Kidney glomerular epithelial cell (primary cell): ENCODE results near the gene TMEM17.
A peak's percentile ranks its signal among the peaks of the same experiment; 100 is the strongest.
"Not testable (repeated sequence)": the region's sequence is repeated elsewhere in the genome, so short reads cannot be mapped to it uniquely, and the experiment has no call there.

ENCODE experiments used
- DNase-seq: peaks from one replicate; lab custom pipeline; 2025; lab: John Stamatoyannopoulos, UW

TMEM17 gene, protein sequence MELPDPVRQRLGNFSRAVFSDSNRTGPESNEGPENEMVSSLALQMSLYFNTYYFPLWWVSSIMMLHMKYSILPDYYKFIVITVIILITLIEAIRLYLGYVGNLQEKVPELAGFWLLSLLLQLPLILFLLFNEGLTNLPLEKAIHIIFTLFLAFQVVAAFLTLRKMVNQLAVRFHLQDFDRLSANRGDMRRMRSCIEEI

DNA sequence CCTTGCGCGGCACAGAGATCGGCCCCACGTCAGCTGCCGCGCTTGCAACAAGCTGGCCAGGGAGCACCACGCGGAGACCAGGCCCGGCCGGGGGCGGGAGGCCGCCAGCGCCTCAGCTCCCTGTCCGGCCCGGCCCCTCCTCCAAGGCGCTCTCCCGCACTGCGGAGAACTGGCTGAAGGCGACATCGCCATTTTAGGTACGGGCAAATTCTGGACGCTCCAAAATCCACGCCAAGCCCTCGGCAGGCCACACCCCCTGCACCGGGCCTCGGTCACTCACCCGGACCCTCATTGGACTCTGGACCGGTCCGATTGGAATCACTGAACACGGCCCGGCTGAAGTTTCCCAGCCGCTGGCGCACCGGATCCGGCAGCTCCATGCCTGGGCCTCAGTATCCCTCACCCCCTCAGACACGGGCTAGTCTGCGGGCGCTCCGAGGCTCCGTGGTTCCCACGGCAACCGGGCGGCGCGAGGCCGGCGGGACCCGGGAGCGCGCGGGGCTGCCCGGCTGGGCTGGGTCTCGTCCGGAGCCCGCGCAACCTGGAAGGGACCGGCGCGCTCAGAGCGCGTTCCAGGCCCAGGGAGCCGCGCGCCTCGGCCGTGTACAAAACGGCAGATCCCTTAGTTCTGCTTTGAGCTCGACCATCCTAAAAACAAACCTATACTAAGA lies at the start of gene TMEM17:
TSS of gene TMEM17 (minus strand) at position 446 of the 671 bp plus-strand sequence. CDS start at position 380, 66 bp downstream.
- peak; percentile 79 for DNase-seq

DNA sequence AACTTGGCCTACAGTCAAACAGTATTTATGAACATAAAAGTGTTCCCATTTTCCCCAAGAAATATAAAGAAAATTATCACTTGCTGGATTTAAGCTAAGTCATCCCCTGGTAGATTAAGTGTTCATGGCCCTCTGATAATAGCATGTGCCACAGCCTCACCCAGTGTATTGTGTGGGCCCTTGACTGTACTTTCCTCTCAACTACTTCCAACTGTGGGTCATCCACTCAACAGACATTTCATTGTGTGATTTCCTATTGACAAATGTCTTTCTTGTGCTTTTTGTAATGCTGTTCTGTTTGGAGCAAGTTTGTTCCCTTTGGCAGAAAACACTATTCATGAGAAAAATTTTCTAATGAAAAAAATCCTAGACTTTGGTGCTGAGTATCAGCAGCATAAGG lies 48.4 kb upstream of the TMEM17 start:
- no peak for DNase-seq

DNA sequence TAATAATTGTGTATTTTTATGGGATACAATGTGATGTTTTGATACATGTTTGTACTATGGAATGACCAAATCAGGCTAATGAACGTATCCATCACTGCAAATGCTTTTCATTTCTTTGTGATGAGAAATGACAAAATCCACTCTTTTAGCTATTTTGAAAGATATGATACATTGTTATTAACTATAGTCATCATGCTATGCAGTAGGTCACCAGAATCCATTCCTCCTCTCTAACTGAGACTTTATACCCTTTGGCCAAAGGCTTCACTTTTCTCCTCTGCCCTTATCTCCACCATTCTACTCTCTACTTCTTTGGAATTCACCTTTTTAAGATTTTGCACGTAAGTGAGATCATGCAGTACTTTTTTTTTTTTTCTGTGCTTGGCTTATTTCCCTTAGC lies 44.5 kb upstream of the TMEM17 start:
- DNase-seq: no peak

DNA sequence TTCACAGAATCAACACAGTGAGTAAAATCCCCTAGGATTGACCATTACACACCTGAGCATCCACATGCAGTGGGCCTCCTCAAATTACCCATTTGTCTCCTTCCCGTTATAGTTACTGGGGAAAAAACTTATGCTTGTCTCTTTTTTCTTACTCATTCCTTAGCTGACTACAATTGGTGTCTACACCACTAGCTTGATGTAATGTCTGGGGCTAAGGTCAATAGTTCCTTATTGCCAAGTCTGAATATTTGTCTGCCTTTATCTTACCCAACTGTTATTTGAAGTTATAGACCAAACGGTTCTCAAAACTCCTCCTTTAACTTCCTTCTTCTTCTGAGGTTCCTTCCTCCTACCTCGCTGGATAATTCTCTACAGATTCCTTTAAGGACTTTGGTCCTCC lies 41.9 kb upstream of the TMEM17 start:
- DNase-seq: no peak

DNA sequence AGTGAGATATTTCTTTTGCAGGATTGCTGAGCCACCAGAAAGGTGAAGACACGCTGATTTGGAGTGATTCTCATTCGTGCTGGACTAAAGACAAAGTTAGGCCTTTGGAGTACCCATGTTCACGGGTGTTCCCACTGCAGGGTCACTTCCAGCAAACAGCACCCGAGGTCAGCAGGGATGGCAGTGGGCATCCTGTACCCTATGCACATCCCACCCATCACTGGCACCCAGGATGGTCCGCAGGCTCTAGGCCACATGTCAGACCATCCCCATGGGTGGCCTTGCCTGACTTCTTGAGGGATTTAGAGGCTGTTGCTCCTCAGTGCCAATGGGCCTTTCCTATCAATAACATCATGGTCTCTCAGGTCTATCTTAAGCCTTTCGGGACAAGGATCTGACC lies 39.3 kb upstream of the TMEM17 start:
- no peak for DNase-seq

DNA sequence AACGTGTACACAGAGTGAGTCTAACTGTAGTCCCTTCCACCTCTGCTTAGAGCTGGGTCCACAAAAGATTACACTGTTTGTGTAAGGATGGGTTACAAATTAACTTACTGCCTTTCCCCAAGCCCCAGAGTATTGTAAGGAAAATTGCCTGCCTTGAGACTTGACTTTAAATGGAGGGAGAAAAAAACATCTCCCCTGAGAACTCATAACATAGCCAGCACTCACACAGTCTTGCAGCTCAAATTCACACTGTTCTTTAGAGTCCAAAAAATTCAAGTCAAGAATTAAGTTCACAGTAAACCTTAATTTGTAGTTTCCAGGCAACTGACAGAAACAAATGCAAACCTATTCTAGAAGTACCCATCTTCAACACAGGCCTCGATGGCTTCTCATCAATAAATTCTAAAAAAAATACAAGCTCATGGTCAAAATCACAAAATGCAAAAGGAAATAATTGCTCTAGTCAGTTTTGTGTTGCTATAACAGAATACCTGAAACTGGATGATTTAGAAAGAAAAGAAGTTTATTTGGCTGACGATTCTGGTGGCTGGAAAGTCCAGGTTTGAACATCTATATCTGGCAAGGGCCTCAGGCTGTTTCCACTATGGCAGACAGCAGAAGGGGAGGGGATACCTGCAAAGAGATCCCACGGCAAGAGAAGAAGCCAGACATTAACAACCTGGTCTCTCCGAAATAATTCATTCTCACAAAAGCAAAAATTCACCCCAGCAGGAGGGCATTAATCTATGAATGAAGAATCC lies 34.6 kb upstream of the TMEM17 start:
- DNase-seq: peak; percentile 31

DNA sequence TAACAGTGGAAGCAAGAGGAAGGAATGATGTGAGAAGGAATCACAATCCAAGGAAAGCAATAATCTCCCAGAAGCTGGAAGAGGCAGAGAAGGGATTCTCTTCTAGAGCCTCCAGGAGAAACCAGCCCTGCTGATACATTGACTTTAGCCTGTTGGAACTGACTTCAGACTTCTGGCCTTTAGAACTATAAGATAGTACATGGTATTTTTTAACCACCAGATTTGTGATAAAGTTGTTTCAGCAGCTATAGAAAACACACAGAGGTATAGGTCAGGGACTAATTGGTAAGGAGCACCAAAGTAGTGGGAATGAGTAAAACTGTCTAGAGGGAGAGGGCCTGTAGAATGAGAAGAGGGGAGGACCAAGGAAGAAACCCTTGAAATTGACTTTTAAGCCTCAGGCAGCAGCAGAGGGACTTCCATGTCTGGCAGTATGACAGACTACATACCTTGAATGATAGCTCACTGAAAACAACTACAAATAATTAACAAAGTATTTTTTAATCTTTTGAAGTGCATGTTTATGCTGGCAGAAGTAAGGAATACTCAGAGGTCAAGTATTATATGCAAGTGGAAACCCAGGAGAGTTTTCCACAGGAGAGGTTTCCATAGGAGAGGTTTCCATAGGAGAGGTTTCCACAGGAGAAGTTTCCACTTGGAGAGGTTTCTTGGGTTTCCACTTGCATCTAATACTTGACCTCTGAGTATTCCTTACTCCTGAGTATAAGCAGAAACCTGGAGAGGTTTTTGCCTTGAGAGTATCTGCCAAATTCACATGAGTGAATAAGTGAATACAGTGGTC lies 33.8 kb upstream of the TMEM17 start:
- peak; percentile 31 for DNase-seq

DNA sequence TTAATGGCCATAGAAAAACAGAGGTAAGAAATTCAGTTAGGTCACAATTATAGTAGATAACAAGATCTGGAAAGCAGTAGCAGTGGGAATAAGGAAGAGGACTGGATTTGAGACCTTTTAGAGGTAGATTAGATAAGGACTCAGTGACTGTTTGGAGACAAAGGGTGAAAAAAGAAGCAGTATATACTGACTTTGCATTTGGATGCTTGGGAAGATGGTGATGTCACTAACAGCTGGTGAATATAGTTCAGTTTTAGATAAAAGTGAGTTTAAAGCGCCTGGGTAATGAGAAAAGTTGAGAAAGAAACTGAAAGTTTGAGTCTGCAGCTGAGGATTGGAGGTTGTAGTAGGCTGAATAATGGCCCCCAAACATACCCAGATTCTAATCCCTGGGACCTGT lies 32.8 kb upstream of the TMEM17 start:
- no peak for DNase-seq

DNA sequence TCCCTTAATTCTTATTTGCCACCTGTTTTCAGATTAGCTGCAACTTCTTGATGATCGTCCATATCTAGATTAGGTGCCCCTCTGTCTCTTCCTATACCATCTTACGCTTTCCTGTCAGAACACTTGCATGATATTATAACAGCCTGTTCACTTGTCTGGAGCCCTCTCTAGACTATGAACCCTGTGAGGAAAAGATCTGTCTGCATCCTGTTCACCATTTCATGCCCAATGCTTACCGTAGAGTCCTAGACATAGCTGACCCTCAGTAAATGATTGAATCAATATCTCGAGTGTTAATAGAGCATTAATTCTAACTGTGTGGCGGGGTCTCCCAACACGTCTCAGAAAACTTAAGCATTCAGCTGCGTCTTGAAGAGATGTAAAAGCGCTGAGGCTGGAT lies 31.8 kb upstream of the TMEM17 start:
- DNase-seq: no peak

DNA sequence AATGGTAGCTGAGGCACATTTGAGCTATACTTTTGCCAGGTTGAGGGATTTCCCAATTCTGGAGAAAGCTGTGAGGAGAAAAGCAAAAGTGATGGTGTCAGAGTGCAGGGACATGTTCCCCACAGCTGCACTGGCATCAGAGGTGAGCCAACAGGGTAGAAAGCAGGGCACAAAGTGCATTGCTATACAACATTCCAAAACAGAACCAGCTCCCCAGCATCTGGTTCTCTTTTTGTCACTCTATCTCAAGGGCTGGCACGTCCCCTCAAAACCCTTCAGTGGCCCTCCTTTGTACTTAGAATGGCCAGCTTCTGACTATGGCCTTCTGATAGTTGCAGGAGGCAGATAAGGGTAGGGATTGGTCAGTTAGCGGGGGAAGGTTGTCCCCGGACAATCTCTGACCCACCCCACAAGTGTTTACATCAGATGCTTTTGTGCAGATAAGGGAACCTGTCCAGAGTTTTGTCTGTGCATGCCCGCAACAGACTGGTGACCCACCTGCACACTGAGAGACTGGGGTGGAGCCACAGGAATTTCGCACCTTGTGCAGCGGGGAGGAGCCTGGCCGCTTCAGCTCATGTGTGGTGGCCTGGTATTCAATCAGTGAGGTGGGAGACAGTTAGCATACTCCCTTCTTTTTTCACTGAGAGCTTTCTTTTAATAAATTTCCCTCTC lies 31.0 kb upstream of the TMEM17 start:
- no peak for DNase-seq

DNA sequence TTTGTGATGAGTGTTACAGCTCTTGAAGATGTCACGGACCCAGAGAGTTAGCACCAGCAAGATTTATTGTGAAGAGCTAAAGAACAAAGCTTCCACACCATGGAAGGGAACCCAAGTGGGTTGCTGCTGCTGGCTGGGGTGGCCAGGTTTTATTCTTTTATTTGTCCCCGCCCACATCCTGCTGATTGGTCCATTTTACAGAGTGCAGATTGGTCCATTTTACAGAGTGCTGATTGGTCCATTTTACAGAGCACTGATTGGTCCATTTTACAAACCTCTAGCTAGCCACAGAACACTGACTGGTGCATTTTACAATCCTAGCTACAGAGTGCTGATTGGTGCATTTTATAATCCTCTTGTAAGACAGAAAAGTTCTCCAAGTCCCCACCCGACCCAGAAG lies 29.5 kb upstream of the TMEM17 start:
- not testable (repeated sequence) for DNase-seq

DNA sequence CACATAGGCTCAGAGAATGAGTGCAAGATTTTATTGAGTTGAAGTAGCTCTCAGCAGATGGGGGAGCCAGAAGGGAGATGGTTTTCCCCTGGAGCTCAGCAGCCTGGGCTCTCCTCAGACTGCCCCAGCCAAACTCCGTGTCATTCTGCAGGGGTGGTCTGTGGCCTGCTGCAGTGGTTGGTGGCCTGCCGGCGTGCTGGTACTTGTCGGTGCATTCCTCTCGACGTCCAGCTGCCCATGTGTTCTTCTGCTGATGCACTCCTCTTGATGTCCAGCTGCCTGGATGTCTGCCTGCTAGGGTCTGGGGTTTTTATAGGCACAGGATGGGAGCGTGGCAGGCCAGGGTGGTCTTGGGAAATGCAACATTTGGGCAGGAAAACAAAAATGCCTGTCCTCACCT lies 25.6 kb upstream of the TMEM17 start:
- no peak for DNase-seq

DNA sequence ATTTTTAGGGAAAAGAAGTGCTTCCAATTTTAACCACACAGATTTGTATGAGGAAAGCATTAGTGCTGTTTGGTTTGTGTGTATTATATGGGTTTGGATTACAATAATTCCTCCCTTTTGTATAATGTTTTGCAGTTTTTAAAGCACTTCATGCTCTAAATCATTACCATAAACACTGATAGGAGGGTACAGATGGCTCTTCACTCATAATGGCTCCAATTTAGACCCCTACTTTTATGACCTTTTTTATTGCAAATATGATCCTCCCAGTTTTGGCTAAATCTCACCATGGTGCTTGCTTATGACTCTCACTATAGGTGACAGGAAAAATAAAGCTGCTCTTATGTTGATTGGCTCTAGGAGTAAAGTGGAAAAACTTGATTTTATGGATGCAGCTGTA lies 23.8 kb upstream of the TMEM17 start:
- DNase-seq: no peak

DNA sequence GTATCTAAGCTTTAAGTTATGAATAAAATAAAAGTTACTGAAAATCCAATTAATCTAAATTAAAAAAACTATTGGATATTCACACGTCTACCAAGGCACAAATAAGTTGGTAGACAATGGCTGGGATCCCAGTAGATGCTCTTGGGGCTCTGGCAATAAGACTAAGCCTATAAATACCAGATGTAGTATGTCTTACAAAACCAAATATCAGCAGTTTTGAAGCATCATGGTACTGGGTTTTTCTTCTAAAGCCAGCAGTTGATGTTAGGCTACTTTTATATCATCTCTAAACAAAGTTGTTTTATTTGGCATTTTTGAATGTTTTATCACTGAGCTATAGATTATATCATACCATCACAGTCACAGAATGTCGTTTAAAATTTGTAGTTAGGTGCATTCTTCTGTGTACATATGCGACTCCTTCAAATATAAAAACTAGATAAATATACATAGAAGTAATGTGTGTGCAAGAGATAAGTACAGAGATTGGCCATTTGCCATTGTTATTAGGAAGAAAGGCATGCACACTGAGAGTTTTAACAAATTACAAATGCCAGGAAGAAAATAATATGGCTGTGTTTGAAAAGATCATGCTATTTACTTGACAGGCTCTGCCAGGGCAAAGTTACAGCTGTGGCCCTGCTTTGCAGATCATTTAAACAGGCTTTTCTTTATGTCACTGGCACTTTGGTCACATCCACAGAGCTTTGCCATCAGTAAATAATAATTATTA lies 21.6 kb upstream of the TMEM17 start:
- no peak for DNase-seq

DNA sequence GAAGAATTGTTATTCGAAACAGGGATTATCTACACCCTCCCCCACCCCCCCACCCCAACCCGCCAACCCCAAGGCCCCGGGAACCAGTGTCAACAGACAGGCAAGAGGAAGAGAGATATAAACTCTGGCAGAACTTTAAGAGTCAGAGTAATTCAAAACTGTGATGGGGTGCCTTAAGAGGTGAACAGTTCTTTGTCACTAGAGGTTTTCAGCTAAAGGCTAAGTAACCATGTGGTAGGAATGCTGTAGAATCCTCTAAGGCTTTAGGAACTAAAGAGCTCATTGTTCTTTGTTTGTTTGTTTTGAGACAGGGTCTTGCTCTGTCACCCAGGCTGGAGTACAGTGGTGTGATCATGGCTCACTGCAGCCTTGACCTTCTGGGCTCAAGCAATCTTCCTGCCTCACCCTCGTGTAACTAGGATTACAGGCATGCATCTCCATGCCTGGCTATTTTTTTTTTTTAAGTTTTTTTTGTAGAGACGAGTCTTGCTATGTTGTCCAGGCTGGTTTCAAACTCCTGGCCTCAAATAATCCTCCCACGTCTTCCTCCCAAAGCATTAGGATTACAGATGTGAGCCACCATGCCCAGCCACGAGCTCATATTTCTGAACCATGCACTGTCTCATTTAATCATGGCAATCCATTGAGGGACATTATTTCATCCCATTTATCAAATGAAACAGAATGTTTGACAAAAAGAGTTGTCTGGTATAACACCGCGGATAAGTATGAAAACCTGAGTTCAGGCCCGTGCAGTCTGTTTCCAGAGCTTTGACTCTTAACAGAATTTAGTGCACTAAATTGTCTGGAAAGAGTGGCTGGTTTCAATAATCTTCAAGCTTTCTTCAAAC lies 20.8 kb upstream of the TMEM17 start:
- no peak for DNase-seq

DNA sequence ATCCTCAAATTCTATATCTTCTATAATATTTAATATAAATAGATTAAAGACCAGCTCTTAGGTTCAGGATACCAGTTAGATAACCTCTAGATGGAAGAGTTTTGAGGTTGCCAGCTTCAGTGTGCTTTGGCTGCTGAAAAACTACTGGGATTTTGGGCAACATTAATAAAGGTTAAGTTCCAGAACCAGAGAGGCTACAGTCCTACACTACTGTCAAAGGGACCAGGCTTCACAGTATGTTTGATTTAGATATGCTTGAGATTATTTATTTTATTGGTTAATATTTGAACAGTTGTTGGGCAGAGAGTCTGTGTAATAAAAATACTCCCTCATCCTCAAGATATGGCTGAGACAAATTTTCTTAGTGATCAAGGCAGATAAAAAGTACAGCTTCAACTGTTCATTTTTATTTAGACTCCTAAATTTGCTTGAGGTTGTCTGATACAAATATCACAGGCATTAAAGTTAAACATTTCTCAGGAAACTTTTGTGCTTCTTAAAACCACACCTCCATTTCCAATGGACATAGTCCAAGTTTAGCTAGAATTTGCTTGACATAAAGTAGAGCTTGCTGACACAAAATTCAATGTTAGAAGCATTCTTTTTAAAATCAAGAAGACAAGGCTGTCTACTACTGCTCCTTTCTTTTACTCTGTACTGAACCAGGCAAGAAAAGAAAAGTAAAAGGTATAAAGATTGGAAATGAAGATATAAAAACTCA lies 19.7 kb upstream of the TMEM17 start:
- DNase-seq: no peak

DNA sequence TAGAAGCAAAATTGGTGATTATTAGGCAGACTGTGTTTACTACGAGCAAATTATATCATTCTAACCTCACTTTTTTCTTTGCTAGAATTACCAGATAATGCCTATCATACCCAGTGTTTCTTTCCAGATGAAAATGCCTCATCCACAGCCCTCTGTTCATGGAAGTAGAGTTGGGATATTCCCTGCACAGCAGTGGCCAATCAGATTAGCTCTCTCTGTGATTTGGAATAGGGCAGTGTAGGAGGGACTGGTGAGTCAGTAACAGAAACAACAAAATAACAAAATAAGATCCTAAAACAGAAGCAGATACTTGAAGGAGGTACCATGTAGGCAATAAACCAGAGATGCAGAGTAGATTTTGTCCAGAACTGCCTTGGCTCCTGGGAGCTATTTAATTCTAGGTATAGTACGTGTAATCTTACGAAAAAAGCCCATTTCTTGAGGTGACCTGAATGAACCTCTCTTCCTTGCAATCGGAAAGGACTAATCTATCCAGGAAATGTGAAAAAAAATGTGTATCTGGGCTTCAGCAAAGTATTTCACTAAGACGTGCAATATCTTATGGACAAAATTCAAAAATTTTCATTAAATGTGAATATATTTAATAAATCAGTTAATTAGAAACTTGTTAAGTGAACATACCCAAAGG lies 18.4 kb upstream of the TMEM17 start:
- no peak for DNase-seq

DNA sequence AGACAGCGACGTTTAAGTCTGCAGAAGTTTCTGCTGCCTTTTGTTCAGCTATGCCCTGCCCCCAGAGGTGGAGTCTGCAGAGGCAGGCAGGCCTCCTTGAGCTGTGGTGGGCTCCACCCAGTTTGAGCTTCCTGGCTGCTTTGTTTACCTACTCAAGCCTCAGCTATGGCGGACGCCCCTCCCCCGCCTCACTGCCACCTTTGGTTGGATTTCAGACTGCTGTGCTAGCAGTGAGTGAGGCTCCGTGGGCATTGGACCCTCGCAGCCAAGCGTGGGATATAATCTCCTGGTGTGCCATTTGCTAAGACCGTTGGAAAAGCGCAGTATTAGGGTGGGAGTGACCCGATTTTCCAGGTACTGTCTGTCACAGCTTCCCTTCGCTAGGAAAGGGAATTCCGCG lies 15.1 kb upstream of the TMEM17 start:
- not testable (repeated sequence) for DNase-seq

DNA sequence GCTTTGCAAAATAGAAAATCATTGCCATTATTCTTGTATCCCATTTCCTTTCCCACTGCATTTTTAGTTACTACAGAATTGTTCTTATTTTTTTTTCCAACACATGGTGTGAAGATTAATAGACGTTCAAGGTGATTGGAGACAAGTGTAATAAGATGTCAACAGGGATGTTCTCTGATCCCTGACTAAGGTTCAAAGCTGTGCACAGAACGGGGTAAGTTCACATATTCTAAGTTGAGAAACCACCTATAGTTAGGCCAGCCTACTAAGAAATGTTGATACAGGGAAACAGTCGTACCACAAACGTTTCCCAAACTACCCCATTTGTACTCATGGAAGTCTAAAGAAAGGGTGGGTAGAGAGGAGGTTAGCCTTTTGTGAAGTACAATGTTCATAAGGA lies 6.4 kb upstream of the TMEM17 start:
- no peak for DNase-seq
